ENCODE results near the gene WDR12. TPM values are rescaled to one million over a fixed set of nuclear protein-coding genes. Genes with fewer than 3 reads are reported as not detected.

The WDR12 gene
- polyA plus RNA-seq, 2 of the 4 experiments (the other 2 are of a cell fraction): 53.6 to 120 TPM

GRCh38 chr2:202941771-202942170 is 30.3 kb upstream of the WDR12 start:
- ATAC-seq (no peak), FAIRE-seq (no peak), DNase-seq (ENCODE audit: low read depth in 1 of 2, low spot score in 1 of 2) (no peak)
- Histone ChIP-seq H3K4me3 (no peak overlapping the region), H3K27ac (no peak overlapping the region), H3K4me2 (no peak overlapping the region), H3K4me1 (peaks cover 13% of the 10 kb centered on the region), H3K9me3 (no peaks in the 10 kb centered on the region)
- WGBS (ENCODE audit: missing lambda C conversion rate): 85% methylated on average over 4 of the region's 4 CpGs
- TF ChIP-seq NPAS2 (CRISPR knock-in tag; IDR thresholded peaks at IDR 0.05; ENCODE audit: borderline replicate concordance): no peak
- TF ChIP-seq HOXA7 (CRISPR knock-in tag; IDR thresholded peaks at IDR 0.05): no peak
- no peak for TF ChIP-seq CBX2 (IDR thresholded peaks at IDR 0.05; ENCODE audit: borderline replicate concordance, low read depth)
- TF ChIP-seq CHD4 (IDR thresholded peaks at IDR 0.05; ENCODE audit: borderline replicate concordance): no peak
- TF ChIP-seq KDM5A (IDR thresholded peaks at IDR 0.05): no peak
- TF ChIP-seq BHLHE40 (IDR thresholded peaks at IDR 0.05; ENCODE audit: low read depth, low read length): no peak
- no peak for TF ChIP-seq E2F6 (IDR thresholded peaks at IDR 0.05; ENCODE audit: borderline replicate concordance, low read depth)
- TF ChIP-seq CHD2 (IDR thresholded peaks at IDR 0.05; ENCODE audit: low read length, partially characterized antibody): no peak
- no peak for TF ChIP-seq CTCF (IDR thresholded peaks at IDR 0.05)
- TF ChIP-seq TFCP2L1 (CRISPR knock-in tag; IDR thresholded peaks at IDR 0.05): no peak
- no peak for TF ChIP-seq RNF2 (IDR thresholded peaks at IDR 0.05; ENCODE audit: borderline replicate concordance, low read depth)
- no peak for TF ChIP-seq EHF (CRISPR knock-in tag; IDR thresholded peaks at IDR 0.05)
- no peak for TF ChIP-seq NR3C1 (IDR thresholded peaks at IDR 0.05)
- TF ChIP-seq MYC (IDR thresholded peaks at IDR 0.05; ENCODE audit: borderline replicate concordance, low read length): no peak
- TF ChIP-seq ELK1 (IDR thresholded peaks at IDR 0.05; ENCODE audit: low read depth, low read length): no peak
- TF ChIP-seq USF2 (IDR thresholded peaks at IDR 0.05): no peak
- TF ChIP-seq KDM1A (IDR thresholded peaks at IDR 0.05; ENCODE audit: low read depth): no peak
- ChIA-PET POLR2A (no interaction called here), CTCF (interaction anchor here (1.0 kb wide), 1 partner anchor 9 kb away, joined by 3 read pairs; no protein-coding TSS in a partner anchor)

- TF ChIP-seq POLR2A (IDR thresholded peaks at IDR 0.05; ENCODE audit: low read length) (no peak), TP53 (CRISPR knock-in tag; IDR thresholded peaks at IDR 0.05) (no peak), EHF (CRISPR knock-in tag; IDR thresholded peaks at IDR 0.05) (no peak)
- H3K27ac ChIP-seq: no peak overlapping the region
- no peak overlapping the region for H3K4me2 ChIP-seq
- H3K4me1 ChIP-seq: peaks cover 3% of the 10 kb centered on the region
- WGBS (ENCODE audit: missing lambda C conversion rate): 79% methylated on average over 3 of the region's 3 CpGs
- CTCF ChIA-PET: no interaction called here
- ATAC-seq (no peak), FAIRE-seq (no peak), DNase-seq (ENCODE audit: low read depth in 1 of 2, low spot score in 1 of 2) (no peak)
- H3K9me3 ChIP-seq: no peaks in the 10 kb centered on the region
- H3K4me3 ChIP-seq: no peak overlapping the region
- POLR2A ChIA-PET: no interaction called here
Observed at GRCh38 chr2:202938960-202939359, 27.5 kb upstream of the WDR12 start.

- no peak for ATAC-seq
- POLR2A ChIA-PET: no interaction called here
- CTCF ChIA-PET: no interaction called here
- no peak for DNase-seq (ENCODE audit: low read depth in 1 of 2, low spot score in 1 of 2)
- Histone ChIP-seq H3K9me3 (no peaks in the 10 kb centered on the region), H3K4me2 (no peak overlapping the region), H3K4me1 (no peaks in the 10 kb centered on the region), H3K4me3 (no peak overlapping the region), H3K27ac (no peak overlapping the region)
- TF ChIP-seq NPAS2 (CRISPR knock-in tag; IDR thresholded peaks at IDR 0.05; ENCODE audit: borderline replicate concordance) (no peak), MAFK (IDR thresholded peaks at IDR 0.05; ENCODE audit: partially characterized antibody) (no peak), SREBF2 (IDR thresholded peaks at IDR 0.05) (no peak), EHMT2 (IDR thresholded peaks at IDR 0.05; ENCODE audit: low read depth) (no peak), TFCP2L1 (CRISPR knock-in tag; IDR thresholded peaks at IDR 0.05) (no peak), RNF2 (IDR thresholded peaks at IDR 0.05; ENCODE audit: borderline replicate concordance, low read depth) (no peak), HDAC2 (IDR thresholded peaks at IDR 0.05) (no peak), POLR2A (IDR thresholded peaks at IDR 0.05; ENCODE audit: low read length) (no peak), ZSCAN20 (CRISPR knock-in tag; IDR thresholded peaks at IDR 0.05) (no peak), RFX5 (IDR thresholded peaks at IDR 0.05) (no peak), CBX2 (IDR thresholded peaks at IDR 0.05; ENCODE audit: borderline replicate concordance, low read depth) (no peak), ELK1 (IDR thresholded peaks at IDR 0.05; ENCODE audit: low read depth, low read length) (no peak), RCOR1 (IDR thresholded peaks at IDR 0.05; ENCODE audit: low read depth, low read length) (no peak), HES2 (IDR thresholded peaks at IDR 0.05) (no peak), NFE2L2 (conservative IDR thresholded peaks at IDR 0.05; ENCODE audit: low read length) (no peak), KDM1A (IDR thresholded peaks at IDR 0.05; ENCODE audit: low read depth) (no peak), NR3C1 (IDR thresholded peaks at IDR 0.05) (no peak), JUN (IDR thresholded peaks at IDR 0.05) (no peak)
- WGBS (ENCODE audit: missing lambda C conversion rate): 100% methylated on average over 2 of the region's 2 CpGs
- no peak for FAIRE-seq
Observed at GRCh38 chr2:202934456-202934855, 23.0 kb upstream of the WDR12 start.

Measured in A549 (cell line).